ENCODE measurements around the gene FOXC2.

FOXC2 gene

DNA sequence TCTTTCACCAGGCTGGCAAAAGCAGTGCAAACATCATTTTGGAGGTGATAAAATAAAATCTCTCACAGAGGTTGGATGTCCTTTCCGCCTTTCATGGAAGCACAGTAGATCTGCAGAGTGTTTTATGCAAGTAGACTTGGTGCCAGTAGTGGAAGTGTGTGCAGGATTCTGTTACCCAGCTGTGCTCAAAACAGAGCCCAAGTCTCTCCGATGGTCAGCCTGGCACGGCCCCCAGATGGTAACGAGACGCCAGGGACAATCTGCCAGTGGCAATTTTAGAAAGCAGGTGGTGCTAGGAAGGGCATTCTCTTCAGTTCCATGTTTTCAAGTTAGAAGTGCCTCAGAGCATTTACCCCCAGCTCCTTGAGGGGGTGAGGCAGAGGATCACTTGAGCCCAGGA lies 10.1 kb upstream of the FOXC2 start:
- no peak for DNase-seq (ENCODE audit: low spot score)

DNA sequence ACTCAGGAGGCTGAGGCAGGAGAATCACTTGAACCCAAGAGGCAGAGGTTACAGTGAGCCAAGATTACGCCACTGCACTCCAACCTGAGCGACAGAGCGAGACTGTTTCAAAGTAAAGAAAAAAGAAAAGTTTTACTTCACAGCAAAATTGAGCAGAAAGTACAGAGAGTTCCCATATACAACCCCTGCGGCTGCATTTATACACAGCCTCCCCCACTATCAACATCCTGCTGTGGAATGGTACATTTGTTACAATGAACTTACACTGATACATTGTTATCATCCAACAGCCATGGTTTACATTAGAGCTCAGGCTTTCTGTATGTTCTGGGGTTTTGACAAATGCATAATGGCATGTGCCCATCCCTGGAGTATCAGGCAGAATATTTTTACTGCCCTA lies 9.0 kb upstream of the FOXC2 start:
- DNase-seq (ENCODE audit: low spot score): no peak

DNA sequence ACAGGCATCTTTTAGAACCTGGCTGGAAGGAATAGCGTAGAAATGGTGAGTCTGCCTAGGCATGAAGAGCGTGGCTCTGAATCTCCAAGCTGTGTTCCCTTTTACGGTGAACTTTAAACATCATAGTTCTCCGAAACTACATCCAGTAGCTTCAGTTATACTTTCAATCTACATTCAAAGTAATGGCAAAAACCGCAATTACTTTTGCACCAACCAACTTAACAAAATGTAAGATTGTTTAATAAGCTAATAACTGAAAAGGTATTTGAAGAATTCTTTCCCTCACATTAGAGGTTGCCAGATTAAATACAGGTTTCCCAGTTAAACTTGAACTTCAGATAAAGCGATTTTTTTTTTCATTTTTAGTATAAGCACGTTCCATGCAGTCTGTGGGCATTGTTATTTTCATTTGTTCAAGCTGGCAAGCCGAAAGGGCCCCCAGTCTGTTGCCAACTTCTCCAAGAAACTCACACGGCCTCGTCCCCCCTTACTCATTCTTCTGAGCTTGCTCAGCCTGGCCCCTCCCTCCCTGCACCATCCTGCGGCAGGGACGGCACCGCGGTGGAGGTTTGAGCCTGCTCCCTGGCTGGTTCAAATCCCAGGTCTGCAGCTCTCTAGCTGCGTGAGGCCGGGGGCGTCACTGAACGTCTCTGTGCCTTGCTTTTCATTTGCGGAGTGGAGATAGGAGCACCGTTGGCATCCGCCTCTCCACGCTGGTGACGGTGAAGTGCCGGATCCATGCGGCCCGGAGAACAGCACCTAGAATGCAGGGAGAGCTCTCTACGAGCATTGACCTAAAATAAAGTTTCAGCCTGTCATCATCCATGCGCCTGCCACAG lies 8.1 kb upstream of the FOXC2 start:
- DNase-seq (ENCODE audit: low spot score): no peak

DNA sequence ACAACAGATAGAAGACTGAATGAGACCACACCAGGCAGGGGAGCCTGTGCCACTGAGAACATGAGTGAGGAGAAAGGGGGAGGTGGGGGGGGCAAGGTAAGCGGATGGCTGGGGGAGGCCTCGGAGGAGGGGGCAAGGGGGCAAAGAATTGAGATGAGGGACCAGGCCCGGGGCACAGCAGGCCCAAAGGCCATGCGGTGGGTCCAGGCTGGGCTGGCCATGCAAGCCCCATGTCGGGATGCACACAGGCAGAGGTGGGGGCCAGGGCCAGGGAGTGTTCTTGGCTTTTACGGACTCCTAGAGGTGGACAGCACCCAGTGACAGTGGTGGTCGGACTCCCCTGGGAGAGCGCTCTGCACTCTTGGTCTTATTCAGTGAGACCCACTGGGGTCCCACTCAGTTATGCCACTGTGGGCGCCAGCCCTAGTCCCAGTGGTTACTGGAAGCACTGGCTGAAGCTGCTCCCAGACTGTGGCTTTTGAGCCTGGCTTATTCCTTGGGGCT lies 6.8 kb upstream of the FOXC2 start:
- no peak for DNase-seq (ENCODE audit: low spot score)

DNA sequence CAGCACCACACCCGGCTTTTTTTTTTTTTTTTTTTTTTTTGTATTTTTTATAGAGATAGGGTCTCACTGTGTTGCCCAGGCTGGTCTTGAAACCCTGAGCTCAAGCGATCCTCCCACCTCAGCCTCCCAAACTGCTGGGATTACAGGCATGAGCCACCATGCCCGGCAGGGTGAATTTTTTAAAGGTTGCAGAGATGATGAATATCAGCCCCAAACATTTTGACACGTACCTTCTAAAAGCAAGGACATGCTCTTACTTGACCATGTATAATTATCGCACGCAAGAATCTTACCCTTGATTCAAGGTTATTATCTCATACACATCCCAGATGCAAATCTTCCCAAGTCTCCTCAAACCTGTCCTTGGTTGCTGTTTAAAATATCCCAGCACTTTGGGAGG lies 4.3 kb upstream of the FOXC2 start:
- DNase-seq (ENCODE audit: low spot score): no peak

DNA sequence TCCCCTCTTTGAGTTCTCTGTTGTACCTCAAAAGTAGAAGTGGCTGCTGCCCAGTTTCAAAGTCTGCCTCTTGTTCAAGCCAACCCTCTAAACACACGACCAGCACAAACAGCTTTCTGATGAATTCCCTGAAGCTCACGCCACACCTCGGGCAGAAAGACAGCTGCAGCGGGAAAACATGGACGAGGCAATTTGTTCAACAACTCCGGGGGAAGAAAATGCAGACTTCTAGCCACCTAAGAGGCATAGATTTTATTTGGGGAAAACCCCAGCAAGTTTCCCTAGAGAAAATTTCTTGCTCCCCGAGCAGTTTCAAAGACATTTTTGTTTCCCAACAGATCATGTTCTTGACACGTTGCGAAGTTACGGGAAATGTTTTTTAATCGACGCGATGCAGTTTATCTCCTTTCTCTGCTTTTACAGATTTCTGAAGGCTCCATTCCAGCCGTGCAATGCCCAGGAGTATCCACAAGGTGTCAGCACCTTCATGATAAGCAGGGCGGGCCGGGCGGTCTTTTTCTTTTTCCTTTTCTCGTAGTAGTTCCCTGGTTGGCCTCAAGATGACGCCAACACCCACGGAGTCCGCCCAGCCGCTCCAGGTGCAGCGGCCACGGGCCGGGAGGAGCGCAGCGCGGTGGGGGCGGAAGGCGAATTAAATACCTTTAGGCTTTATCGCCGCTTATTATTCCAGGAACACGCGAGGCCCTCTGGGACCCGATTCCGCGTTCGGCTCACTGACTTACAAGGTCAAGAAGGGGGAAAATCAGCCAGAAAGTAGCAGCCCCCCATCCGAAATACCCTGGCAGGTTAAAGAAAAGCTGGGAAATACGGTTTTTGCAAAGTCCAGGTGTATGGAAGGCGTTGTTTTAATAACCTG lies 2.9 kb upstream of the FOXC2 start:
- peak; percentile 90 for DNase-seq (ENCODE audit: low spot score)

DNA sequence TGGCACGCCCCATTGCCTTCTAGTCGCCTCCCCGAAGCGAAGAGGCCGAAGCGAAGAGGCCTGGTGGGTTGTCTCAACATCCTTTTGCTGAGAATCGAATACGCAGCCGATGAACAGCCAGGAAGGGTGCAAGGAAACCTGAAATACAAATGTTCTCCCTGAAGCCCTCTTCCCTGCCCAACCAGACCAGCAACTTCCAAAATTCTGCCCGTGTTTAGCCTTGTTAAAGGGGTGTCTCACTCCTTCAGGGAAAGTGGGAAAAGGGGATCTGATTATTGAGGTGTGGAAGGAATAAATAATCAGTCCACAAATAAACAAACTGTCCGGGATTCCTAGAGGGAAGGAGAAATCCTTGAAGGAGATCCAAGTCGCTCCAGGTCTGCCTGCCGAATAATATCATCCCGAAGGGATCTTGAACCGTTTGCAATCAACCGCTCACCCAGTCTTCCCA lies 1.4 kb upstream of the FOXC2 start:
- DNase-seq (ENCODE audit: low spot score): peak; percentile 63

DNA sequence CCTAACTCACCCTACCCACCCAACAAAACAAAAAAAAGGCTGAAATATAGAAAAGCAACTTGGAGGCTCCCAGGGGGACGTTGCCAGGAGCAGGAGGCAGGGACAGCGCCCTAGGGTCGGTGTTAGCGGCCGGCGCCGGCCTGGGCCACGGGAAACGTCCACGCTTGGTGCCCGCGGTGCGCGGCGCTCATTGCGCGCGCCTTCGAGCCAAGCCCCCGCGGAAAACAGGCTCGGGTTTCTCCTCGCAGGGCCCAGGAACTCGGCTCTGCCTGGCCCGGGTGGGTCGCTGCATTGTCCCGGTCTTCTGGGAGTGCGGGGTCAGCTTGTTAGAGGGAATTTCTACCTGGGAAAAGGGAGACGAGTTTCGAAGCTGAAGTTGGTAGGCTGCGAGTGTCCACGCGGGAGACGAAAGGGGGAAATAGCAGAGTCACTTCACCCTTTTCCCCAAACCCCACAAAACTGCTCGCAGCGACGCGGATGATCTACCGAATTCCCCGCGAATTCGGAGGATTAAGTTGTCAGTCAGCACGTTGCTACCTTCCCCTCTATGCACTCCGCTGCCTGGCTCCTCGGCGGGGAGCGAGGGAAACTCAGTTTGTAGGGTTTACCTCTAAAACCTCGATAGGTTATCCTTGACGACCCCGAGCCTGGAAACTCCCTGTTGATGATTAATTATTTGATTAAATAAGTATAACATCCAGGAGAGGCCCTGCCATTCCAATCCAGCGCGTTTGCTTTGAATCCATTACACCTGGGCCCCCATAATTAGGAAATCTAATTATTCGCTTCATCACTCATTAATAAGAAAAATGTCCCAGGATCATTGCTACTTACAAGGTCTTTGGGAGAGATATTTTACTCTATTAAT lies 751 bp upstream of the FOXC2 start:
- DNase-seq (ENCODE audit: low spot score): peak; percentile 58

DNA sequence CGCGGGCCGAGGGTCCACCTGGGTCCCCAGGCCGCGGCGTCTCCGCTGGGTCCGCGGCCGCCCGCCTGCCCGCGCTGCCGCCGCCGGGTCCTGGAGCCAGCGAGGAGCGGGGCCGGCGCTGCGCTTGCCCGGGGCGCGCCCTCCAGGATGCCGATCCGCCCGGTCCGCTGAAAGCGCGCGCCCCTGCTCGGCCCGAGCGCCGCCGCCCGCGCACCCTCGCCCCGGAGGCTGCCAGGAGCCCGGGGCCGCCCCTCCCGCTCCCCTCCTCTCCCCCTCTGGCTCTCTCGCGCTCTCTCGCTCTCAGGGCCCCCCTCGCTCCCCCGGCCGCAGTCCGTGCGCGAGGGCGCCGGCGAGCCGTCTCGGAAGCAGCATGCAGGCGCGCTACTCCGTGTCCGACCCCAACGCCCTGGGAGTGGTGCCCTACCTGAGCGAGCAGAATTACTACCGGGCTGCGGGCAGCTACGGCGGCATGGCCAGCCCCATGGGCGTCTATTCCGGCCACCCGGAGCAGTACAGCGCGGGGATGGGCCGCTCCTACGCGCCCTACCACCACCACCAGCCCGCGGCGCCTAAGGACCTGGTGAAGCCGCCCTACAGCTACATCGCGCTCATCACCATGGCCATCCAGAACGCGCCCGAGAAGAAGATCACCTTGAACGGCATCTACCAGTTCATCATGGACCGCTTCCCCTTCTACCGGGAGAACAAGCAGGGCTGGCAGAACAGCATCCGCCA lies 504 bp downstream of the FOXC2 start:
- peak; percentile 68 for DNase-seq (ENCODE audit: low spot score)

DNA sequence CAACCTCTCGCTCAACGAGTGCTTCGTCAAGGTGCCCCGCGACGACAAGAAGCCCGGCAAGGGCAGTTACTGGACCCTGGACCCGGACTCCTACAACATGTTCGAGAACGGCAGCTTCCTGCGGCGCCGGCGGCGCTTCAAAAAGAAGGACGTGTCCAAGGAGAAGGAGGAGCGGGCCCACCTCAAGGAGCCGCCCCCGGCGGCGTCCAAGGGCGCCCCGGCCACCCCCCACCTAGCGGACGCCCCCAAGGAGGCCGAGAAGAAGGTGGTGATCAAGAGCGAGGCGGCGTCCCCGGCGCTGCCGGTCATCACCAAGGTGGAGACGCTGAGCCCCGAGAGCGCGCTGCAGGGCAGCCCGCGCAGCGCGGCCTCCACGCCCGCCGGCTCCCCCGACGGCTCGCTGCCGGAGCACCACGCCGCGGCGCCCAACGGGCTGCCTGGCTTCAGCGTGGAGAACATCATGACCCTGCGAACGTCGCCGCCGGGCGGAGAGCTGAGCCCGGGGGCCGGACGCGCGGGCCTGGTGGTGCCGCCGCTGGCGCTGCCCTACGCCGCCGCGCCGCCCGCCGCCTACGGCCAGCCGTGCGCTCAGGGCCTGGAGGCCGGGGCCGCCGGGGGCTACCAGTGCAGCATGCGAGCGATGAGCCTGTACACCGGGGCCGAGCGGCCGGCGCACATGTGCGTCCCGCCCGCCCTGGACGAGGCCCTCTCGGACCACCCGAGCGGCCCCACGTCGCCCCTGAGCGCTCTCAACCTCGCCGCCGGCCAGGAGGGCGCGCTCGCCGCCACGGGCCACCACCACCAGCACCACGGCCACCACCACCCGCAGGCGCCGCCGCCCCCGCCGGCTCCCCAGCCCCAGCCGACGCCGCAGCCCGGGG lies 1.3 kb downstream of the FOXC2 start:
- peak; percentile 66 for DNase-seq (ENCODE audit: low spot score)

DNA sequence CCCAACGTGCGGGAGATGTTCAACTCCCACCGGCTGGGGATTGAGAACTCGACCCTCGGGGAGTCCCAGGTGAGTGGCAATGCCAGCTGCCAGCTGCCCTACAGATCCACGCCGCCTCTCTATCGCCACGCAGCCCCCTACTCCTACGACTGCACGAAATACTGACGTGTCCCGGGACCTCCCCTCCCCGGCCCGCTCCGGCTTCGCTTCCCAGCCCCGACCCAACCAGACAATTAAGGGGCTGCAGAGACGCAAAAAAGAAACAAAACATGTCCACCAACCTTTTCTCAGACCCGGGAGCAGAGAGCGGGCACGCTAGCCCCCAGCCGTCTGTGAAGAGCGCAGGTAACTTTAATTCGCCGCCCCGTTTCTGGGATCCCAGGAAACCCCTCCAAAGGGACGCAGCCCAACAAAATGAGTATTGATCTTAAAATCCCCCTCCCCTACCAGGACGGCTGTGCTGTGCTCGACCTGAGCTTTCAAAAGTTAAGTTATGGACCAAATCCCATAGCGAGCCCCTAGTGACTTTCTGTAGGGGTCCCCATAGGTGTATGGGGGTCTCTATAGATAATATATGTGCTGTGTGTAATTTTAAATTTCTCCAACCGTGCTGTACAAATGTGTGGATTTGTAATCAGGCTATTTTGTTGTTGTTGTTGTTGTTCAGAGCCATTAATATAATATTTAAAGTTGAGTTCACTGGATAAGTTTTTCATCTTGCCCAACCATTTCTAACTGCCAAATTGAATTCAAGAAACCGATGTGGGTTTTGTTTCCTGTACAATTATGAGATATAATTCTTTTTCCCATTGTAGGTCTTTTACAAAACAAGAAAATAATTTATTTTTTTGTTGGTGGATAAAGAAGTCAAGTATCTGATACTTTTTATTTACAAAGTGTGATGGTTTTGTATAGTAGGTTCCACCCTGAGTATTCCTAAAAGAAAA lies 2.3 kb downstream of the FOXC2 start:
- DNase-seq (ENCODE audit: low spot score): no peak

DNA sequence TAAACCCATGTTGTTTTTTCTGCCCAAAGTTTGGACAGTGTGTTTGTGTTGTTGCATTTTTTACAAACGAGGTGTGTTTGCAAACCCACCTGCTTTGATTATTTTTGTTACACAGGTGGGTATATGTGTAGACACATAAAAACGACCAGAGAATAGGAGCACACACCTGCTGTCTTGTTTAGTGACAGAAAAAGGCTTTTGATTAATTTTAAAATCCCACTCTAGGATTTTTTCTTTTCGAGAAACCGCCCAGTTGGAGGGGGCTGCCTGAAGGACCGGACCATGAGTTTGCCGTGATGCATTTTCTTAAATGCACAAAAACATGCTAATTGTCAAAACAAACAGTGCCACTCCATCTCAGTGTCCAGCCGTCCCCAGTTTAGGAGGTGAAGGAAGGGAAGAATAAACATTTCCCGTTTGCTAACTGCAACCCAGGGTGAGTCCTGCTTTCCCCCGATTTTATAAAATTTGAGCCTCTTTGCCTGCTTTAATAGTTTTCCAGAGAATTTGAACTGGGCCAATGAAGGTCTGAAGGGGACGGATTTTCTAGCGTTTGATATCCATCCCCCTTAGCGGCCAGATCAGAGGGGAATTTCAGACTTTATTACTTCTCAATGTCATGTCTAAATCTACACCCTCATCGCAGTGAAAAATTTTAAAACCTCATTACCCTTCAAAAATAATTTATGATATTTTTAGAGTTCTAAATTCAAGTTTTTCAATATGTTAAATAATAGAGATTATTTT lies 3.2 kb downstream of the FOXC2 start:
- no peak for DNase-seq (ENCODE audit: low spot score)

DNA sequence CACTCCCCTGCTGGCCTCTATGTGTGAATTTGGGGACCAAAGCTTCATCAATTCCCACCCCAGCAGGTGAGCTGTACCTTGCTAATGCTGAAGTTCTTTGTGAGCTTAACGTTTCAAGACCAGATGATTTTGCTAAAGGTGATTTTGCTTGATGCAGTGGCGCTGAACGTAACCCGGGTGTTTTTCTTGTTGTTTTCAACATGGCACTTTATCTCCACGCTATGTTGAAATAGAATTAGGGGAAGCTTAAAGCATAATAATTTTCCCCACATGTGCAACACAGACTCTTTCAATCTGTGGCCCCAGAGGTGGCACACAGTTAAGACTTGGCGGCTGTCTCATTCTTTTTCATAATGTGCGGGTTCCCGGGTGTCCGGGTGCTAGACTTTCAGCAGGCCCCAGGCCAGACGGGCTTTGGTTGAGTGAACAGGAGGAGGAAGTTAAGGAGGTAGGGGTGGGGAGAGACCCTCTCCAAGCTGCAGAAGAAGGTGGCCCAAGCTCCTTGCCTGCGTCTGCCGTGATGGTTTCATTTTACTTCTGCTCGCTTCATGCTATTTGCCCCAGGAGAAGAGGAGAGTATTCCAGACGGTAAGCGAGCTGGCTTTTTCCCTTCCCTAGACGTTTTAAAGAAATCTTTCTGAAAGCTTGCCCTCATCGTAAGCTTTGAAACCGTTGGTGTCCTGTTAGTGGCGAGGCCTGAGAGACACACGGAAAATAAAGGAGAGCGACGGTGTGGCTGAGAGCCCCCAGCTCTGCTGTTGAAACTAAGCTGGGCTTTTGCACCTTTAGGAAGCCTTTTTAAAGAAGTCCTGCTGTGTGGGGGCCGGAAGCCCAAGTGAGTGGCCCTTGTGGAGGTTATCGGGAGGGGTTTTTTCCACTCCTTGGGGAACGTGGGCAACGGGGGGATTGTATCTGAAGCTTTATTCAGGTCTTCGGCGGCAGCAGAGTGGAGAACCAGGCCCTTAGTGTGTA lies 4.2 kb downstream of the FOXC2 start:
- no peak for DNase-seq (ENCODE audit: low spot score)

DNA sequence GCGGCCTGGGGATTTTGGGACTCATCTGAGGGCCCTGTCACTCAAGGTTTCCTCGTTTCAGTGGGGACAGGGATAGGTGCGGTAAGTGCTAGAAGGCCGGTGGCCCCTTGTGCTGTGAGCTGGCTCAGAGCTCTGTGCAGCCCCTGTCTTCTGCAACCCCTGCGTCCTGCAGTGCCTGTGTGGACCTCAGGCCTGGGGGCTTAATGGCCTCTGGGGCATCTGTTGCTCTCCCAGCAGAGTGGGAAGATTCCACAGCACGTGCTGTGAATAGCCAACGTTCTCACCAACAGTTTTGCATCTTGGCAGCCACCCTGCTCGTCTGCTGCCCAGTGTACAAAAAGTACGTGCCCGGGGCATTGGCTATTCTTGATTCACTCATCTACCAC lies 4.9 kb downstream of the FOXC2 start:
- DNase-seq (ENCODE audit: low spot score): no peak

DNA sequence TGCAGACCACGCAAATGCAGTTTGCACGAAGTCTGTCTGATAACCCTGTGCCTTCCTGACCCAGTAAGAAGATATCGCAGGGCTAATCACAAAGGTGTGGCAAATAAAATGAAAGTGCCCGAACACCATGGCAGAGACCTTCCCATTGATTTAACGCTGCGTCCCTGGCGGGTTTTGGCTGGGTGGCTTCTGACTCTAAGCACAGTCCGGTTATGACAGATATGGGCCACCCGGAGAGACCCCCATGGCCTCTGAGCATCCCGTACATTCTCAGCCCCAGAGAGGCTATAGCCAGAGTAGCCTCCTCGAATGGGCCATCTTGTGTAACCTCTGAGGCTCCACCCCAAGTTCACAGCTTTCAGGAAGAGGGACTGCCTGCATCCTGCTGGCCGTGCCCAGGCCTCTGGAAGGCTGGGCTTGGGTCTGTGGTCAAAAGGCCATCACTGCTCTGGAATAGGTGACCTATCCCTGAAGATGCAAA lies 5.5 kb downstream of the FOXC2 start:
- no peak for DNase-seq (ENCODE audit: low spot score)

DNA sequence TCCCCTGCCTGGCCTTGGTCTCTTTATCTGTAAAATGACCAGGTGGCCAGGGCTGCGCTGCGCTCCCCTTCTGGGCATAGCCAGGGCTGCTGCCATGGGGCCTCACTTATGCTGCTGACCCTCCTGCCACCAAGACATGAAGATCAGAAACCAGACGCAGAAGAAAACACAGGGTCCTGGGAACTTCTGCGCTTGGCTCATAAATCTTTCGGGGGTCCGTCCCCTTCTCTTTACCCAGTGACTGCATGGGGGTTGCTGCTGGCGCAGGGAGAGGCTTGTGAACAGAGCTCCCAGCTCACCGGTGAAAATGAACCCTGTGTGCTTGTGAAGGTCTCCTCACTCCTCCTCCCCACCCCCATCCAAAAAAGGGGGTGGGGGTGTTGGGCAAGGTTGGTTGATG lies 6.0 kb downstream of the FOXC2 start:
- DNase-seq (ENCODE audit: low spot score): no peak

DNA sequence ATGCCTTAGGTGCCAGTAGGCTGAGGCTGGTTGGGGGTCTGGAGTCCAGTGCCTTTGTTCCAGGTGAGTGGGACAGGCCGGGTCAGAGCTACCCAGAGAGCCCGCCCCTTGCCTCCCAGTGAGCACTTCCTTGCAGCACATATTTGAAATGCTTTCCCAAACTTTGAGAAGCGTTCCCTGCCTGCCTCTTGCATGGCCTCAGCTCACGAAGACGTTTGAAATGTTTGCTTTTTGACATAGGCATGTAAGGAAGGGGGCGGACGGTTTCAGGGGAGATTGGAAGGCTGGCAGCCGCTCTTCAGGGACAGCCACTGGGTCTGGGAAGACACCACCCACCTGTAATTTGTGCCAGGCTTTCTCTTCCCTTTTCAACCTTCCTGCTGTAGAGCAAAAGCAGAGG lies 6.6 kb downstream of the FOXC2 start:
- no peak for DNase-seq (ENCODE audit: low spot score)

All from left forelimb (tissue), 1 donor.